MM.1S (cell line): ENCODE data around the gene STON2.

Experiments used
- EZH2 ChIP-seq: fragments of 300-600 bp; sonication (generic); optimal IDR thresholded peaks from 2 replicates; pipeline ENCODE3; 2017; ENCODE audit warnings: low read depth, mild to moderate bottlenecking, antibody characterized with exemption, low read length, mixed read lengths
- TF ChIP-seq, protein P1 (sequence below): fragments of 300-600 bp; sonication (generic); IDR thresholded peaks from 2 replicates; pipeline ENCODE4 v1.5.1; 2016; ENCODE audit warnings: antibody characterized with exemption, low read length, mixed read lengths

DNA sequence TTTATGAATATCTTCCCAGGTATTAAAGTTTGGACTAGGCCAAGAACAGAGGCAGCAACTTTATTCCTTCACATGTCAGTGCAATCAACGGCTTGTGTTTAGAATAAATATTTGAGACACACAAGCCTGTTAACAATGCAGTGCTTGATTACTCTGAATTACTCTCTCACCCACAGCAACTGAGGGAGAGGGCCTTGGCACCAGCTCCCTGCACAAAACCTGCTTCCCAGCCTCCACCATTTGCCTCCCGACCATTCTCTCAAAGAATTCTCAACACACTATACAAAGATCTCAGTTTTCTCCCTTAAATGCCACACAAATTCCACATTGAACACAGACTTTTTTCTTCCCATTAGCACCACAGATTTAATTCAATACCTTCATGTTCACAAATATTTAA, 77.0 kb downstream of the STON2 start:
- no peak for TF ChIP-seq EZH2
- TF ChIP-seq, protein P1, sequence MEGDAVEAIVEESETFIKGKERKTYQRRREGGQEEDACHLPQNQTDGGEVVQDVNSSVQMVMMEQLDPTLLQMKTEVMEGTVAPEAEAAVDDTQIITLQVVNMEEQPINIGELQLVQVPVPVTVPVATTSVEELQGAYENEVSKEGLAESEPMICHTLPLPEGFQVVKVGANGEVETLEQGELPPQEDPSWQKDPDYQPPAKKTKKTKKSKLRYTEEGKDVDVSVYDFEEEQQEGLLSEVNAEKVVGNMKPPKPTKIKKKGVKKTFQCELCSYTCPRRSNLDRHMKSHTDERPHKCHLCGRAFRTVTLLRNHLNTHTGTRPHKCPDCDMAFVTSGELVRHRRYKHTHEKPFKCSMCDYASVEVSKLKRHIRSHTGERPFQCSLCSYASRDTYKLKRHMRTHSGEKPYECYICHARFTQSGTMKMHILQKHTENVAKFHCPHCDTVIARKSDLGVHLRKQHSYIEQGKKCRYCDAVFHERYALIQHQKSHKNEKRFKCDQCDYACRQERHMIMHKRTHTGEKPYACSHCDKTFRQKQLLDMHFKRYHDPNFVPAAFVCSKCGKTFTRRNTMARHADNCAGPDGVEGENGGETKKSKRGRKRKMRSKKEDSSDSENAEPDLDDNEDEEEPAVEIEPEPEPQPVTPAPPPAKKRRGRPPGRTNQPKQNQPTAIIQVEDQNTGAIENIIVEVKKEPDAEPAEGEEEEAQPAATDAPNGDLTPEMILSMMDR, result no peak
